HG03139 (cell line): ENCODE data around the gene KASH5.

Experiments
- ATAC-seq: cut with Tn5 transposase; IDR thresholded peaks from one replicate; pipeline ENCODE4 v1.9.1; 2021; ENCODE audit not compliant: unreplicated experiment

The KASH5 gene

GRCh38 chr19:49393881-49394280, 5.8 kb downstream of the KASH5 start:
- ATAC-seq: no peak

- no peak for ATAC-seq
These were observed 7.7 kb downstream of the KASH5 start for GRCh38 chr19:49395581-49396407.

- ATAC-seq: no peak
These were observed 8.9 kb downstream of the KASH5 start for GRCh38 chr19:49396738-49397505.

GRCh38 chr19:49398001-49398615, 10.1 kb downstream of the KASH5 start:
- ATAC-seq: no peak

GRCh38 chr19:49398931-49399330, 10.9 kb downstream of the KASH5 start:
- ATAC-seq: no peak

- ATAC-seq: no peak
These were observed 12.0 kb downstream of the KASH5 start for GRCh38 chr19:49400029-49400428.

- no peak for ATAC-seq
These were observed 15.5 kb downstream of the KASH5 start for GRCh38 chr19:49403404-49404187.

GRCh38 chr19:49407079-49407478, 19.0 kb downstream of the KASH5 start:
- no peak for ATAC-seq

GRCh38 chr19:49407482-49408015, 19.5 kb downstream of the KASH5 start:
- ATAC-seq: no peak

GRCh38 chr19:49408816-49409440, 20.9 kb downstream of the KASH5 start:
- no peak for ATAC-seq

GRCh38 chr19:49409441-49410029, 21.5 kb downstream of the KASH5 start:
- no peak for ATAC-seq

- no peak for ATAC-seq
These were observed 23.8 kb downstream of the KASH5 start for GRCh38 chr19:49411681-49412326.

GRCh38 chr19:49413348-49413747, 25.3 kb downstream of the KASH5 start:
- no peak for ATAC-seq

- no peak for ATAC-seq
These were observed 26.2 kb downstream of the KASH5 start for GRCh38 chr19:49414256-49414655.

- ATAC-seq: no peak
These were observed 27.2 kb downstream of the KASH5 start for GRCh38 chr19:49415102-49415809.

- no peak for ATAC-seq
These were observed 27.8 kb downstream of the KASH5 start for GRCh38 chr19:49415810-49416200.

- no peak for ATAC-seq
These were observed 29.0 kb downstream of the KASH5 start for GRCh38 chr19:49417088-49417487.

- no peak for ATAC-seq
These were observed 30.5 kb downstream of the KASH5 start for GRCh38 chr19:49418511-49418910.

GRCh38 chr19:49419173-49419572, 31.1 kb downstream of the KASH5 start:
- no peak for ATAC-seq
